Activated T-helper 1 cell treated with anti-CD3 and anti-CD28 coated beads, Interleukin-12 subunit alpha, Interleukin-12 subunit beta, Interleukin-2, Interleukin-4 antibody, amounts not matched to agents 30 ng/mL and 10 ng/mL and 1 ng/mL, durations not matched to agents 14 hours and 24 hours and 36 hours (primary cell): ENCODE measurements around the gene TUBGCP3. TPM values are rescaled to one million over a fixed set of nuclear protein-coding genes. Genes with fewer than 3 reads are reported as not detected.

ENCODE experiments used
- DNase-seq: peaks from one replicate; pipeline ENCODE4 v3.0.0; 2021; ENCODE audit warnings: low spot score
- H3K27ac Mint-ChIP-seq: one replicate; pipeline ENCODE4 v1.8.0; 2021; ENCODE audit warnings: mild to moderate bottlenecking, mixed read lengths
- H3K27me3 Mint-ChIP-seq: one replicate; pipeline ENCODE4 v1.8.0; 2022; ENCODE audit warnings: mild to moderate bottlenecking, moderate library complexity, mixed read lengths; ENCODE audit not compliant: insufficient read depth
- H3K36me3 Mint-ChIP-seq: one replicate; pipeline ENCODE4 v1.8.0; 2021; ENCODE audit warnings: low read depth, mixed read lengths
- H3K4me1 Mint-ChIP-seq: one replicate; pipeline ENCODE4 v1.8.0; 2021; ENCODE audit warnings: low read depth, mixed read lengths
- H3K4me3 Mint-ChIP-seq: one replicate; pipeline ENCODE4 v1.8.0; 2021; ENCODE audit warnings: mild to moderate bottlenecking, moderate library complexity, mixed read lengths
- H3K9me3 Mint-ChIP-seq: one replicate; pipeline ENCODE4 v1.8.0; 2021; ENCODE audit warnings: mixed read lengths
- intact Hi-C: fragments of 100-400 bp; cut with micrococcal nuclease; formaldehyde crosslinking; loops from one replicate; pipeline ENCODE4 v1.15.1; 2024
- total RNA-seq: library from RNA; stranded (reverse); gene quantifications from 2 replicates; pipeline ENCODE4 v1.2.3, GENCODE V29; 2022

Gene TUBGCP3
- total RNA-seq, 1 donor from 2014 or later, result 67.4 TPM

- H3K36me3 Mint-ChIP-seq, result no peaks in the 10 kb centered on the region
- DNase-seq, result no peak
- intact Hi-C loops, result no loop called here
- H3K4me3 Mint-ChIP-seq, result no peak overlapping the region
- H3K27me3 Mint-ChIP-seq, result no peaks in the 10 kb centered on the region
- no peaks in the 10 kb centered on the region for H3K9me3 Mint-ChIP-seq
- no peaks in the 10 kb centered on the region for H3K4me1 Mint-ChIP-seq
- H3K27ac Mint-ChIP-seq, result no peak overlapping the region
These were observed 133.2 kb downstream of the TUBGCP3 start for GRCh38 chr13:112454648-112455334.

- H3K27me3 Mint-ChIP-seq, result no peaks in the 10 kb centered on the region
- no peaks in the 10 kb centered on the region for H3K4me1 Mint-ChIP-seq
- no peak overlapping the region for H3K4me3 Mint-ChIP-seq
- H3K9me3 Mint-ChIP-seq, result no peaks in the 10 kb centered on the region
- intact Hi-C loops, result no loop called here
- no peak for DNase-seq
- no peak overlapping the region for H3K27ac Mint-ChIP-seq
- no peaks in the 10 kb centered on the region for H3K36me3 Mint-ChIP-seq
These were observed 133.9 kb downstream of the TUBGCP3 start for GRCh38 chr13:112453874-112454647.

GRCh38 chr13:112453207-112453829 is 134.6 kb downstream of the TUBGCP3 start:
- no peaks in the 10 kb centered on the region for H3K9me3 Mint-ChIP-seq
- no peak overlapping the region for H3K4me3 Mint-ChIP-seq
- no peak for DNase-seq
- no peaks in the 10 kb centered on the region for H3K36me3 Mint-ChIP-seq
- intact Hi-C loops, result no loop called here
- no peaks in the 10 kb centered on the region for H3K27me3 Mint-ChIP-seq
- no peaks in the 10 kb centered on the region for H3K4me1 Mint-ChIP-seq
- H3K27ac Mint-ChIP-seq, result no peak overlapping the region

DNA sequence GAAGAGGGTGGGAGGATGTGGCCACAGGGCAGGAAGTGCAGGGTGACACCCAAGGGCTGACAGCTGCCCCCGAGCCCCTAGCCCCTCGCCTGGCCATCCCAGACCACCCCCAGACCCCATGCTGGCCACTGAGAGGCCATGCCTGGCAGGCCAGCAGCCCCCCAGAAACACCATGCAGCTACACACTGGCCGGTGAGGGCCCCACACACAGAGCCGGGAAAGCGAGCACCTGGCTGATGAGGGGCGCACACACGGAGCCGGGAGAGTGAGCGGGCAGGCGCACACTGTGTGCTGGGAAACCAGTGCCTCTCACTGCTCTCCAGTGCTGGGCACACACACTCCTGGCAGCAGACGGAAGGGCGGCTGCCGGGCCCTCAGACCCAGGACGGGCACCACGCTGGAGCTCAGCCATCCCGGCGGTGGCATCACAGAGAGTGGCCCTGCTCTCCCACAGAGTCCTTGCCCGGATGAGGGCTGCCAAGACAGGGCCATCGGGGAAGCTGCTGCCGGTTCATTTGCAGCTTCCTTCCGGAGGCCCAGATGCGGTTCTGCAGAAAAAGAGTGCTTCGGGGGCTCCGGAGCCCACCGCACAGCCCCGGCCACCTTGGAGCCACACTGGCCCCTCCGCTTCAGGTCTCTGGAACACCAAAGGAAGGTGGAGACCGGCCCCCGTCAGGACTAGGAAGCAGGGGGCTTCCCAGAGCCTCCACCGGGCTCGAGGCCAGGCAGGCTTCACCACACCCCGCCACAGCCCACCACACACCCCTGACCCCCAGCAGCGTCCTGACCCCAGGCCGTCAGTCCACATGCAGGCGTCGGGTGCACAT is 135.4 kb downstream of the TUBGCP3 start:
- intact Hi-C loops, result no loop called here
- Mint-ChIP-seq H3K9me3 (no peaks in the 10 kb centered on the region), H3K27ac (no peak overlapping the region), H3K36me3 (no peaks in the 10 kb centered on the region), H3K4me3 (no peak overlapping the region), H3K4me1 (no peaks in the 10 kb centered on the region), H3K27me3 (no peaks in the 10 kb centered on the region)
- DNase-seq, result no peak

- Mint-ChIP-seq H3K4me1 (no peaks in the 10 kb centered on the region), H3K9me3 (no peaks in the 10 kb centered on the region), H3K4me3 (no peak overlapping the region), H3K27me3 (no peaks in the 10 kb centered on the region), H3K36me3 (no peaks in the 10 kb centered on the region), H3K27ac (no peak overlapping the region)
- DNase-seq, result no peak
- intact Hi-C loops, result no loop called here
These were observed 136.2 kb downstream of the TUBGCP3 start for GRCh38 chr13:112451512-112452379.

- Mint-ChIP-seq H3K9me3 (no peaks in the 10 kb centered on the region), H3K4me1 (no peaks in the 10 kb centered on the region), H3K4me3 (no peak overlapping the region), H3K27ac (no peak overlapping the region), H3K27me3 (no peaks in the 10 kb centered on the region), H3K36me3 (no peaks in the 10 kb centered on the region)
- intact Hi-C loops, result no loop called here
- no peak for DNase-seq
These were observed 137.1 kb downstream of the TUBGCP3 start for GRCh38 chr13:112450904-112451240.

DNA sequence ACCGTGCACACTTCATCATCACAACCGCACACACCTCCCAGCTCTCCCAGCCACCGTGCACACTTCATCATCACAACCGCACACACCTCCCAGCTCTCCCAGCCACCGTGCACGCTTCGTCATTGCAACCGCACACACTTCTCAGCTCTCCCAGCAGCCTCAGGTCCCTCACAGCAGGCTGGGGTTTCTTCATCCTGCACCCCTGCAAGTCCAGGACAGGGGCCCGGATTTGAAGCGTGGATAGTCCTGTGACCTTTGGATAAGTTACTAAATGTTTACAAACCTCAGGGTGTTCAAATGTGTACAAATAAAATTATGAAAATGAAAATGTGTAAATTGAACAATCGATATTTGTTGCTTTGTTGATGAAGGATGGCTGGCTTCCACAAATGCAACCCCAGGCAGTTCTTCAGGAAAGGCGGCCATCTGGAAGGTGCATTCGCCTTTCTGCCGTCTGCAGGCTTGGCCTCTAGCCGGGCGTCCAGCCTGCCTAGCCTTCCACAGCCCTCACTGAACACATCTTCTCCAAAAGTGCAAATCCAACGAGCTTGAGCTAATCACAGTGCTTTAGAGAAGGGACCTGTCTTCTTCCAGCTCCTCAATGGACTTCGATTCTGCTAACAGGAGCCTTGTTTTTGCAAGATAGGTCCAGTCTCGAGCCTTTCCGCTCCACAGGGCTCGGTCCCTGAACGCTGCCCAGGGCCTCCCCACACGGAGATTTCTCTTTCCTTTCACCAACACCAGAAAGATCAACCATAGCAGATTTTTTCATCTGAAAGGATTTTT is 137.6 kb downstream of the TUBGCP3 start:
- Mint-ChIP-seq H3K4me3 (no peak overlapping the region), H3K27ac (no peak overlapping the region), H3K9me3 (no peaks in the 10 kb centered on the region), H3K27me3 (no peaks in the 10 kb centered on the region), H3K4me1 (no peaks in the 10 kb centered on the region), H3K36me3 (no peaks in the 10 kb centered on the region)
- no peak for DNase-seq
- intact Hi-C loops, result no loop called here

- no peaks in the 10 kb centered on the region for H3K4me1 Mint-ChIP-seq
- H3K4me3 Mint-ChIP-seq, result no peak overlapping the region
- no peaks in the 10 kb centered on the region for H3K9me3 Mint-ChIP-seq
- H3K27me3 Mint-ChIP-seq, result no peaks in the 10 kb centered on the region
- H3K36me3 Mint-ChIP-seq, result no peaks in the 10 kb centered on the region
- no peak overlapping the region for H3K27ac Mint-ChIP-seq
- intact Hi-C loops, result loop anchor here (10.0 kb wide), 1 partner anchor 1385 kb away; no protein-coding TSS in a partner anchor
- no peak for DNase-seq
These were observed 138.4 kb downstream of the TUBGCP3 start for GRCh38 chr13:112449545-112449930.

DNA sequence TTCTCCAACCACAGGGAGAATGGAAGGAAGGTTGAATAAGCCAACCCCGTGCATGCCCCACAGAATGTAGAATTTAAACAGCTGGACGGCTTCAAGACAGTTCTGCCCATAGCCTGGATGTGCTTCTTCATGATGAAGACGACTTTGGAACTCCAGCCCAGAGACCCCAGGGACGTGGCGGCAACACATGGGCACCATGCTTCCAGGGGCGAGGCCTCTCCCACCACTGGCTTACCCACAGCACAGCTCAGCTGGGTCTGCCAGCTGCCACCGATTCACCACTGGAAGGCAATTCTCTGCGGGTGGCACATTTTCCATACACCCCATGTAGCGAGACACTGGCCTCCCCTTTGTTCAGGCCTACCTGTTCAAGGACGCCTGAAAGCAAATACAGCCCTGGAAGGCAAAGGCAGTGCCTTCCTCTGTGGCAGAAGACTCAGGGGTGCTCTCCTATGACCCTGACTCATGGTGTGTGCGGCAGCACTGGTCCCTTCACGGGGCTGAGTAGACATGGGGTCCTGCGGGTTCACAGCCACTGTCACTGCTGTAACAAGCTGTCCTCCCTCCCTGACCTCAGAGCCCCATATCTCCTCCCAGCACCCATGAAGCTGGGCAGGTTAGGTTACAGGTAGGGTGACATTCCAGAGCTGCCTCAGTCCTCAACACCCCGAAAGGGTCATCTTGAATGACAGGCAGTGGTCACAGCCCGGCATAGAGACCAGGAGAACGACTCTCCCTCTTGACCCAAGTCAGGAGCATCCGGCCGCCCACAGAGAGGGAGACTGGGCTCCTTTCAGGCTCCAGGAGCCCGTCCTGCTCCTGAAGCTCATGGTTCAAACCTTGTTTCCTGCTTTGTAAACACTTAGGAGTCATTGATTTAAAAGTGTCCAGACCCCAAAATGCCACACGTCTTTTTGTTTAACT is 139.1 kb downstream of the TUBGCP3 start:
- no peaks in the 10 kb centered on the region for H3K27me3 Mint-ChIP-seq
- no peaks in the 10 kb centered on the region for H3K36me3 Mint-ChIP-seq
- DNase-seq, result no peak
- H3K4me1 Mint-ChIP-seq, result no peaks in the 10 kb centered on the region
- H3K4me3 Mint-ChIP-seq, result no peak overlapping the region
- intact Hi-C loops, result loop anchor here (10.0 kb wide), 1 partner anchor 1384 kb away; no protein-coding TSS in a partner anchor
- no peak overlapping the region for H3K27ac Mint-ChIP-seq
- H3K9me3 Mint-ChIP-seq, result no peaks in the 10 kb centered on the region

DNA sequence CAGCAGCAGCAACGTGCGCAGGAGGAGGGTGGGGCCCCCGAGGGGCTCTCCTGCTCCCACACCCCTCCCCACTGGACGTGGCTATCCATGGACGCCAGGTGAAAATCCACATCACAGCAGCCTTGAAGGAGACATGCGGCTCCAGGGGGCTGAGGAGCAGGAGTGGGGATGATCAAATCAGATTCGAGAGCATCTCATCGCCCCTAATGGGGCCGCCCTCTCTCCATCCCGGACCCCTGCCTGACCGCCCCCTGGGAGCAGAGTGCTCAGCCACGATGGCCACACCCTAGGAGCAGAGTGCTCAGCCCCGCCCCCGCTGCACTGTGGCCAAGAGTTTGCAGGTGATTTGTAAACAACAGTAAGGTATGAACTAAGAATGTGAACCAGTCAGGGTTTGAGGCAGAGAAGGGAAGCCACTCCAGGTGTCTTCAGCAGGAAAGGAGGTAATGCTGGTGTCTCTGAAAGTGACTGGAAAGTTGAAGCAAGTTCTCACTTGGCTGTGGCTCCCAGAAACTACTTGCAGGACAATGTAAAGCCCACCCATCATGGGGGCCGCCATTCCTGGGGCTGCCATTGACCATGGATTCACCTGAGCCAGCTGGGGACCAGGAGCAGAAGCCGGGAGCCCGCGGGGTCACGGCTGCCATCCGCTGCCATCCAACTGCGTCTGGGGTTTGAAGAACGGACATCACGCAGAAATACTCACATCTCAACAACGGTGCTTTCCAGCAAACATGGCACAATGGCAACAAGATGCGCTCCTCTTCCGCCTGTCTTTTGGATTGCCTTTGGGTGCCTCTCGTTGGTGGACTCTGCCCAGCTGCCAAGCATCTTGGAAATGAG is 140.0 kb downstream of the TUBGCP3 start:
- intact Hi-C loops, result loop anchor here (10.0 kb wide), 1 partner anchor 1383 kb away; no protein-coding TSS in a partner anchor
- Mint-ChIP-seq H3K4me1 (no peaks in the 10 kb centered on the region), H3K36me3 (no peaks in the 10 kb centered on the region), H3K9me3 (no peaks in the 10 kb centered on the region), H3K27ac (no peak overlapping the region), H3K4me3 (no peak overlapping the region), H3K27me3 (peaks cover 3% of the 10 kb centered on the region)
- no peak for DNase-seq
